IMR-90 (cell line): ENCODE data around the gene MAP1A. TPM values are rescaled to one million over a fixed set of nuclear protein-coding genes. Genes with fewer than 3 reads are reported as not detected.
A peak's percentile ranks its signal among the peaks of the same experiment; 100 is the strongest.

Experiments
- ATAC-seq: fragments of 200-7000 bp; cut with Tn5 transposase; 2 replicates; pipeline ENCODE4 v1.9.1; 2020; ENCODE audit warnings: low read depth, mild to moderate bottlenecking, moderate library complexity
- BruUV-seq: library from RNA; stranded (reverse); fragments of 400-500 nt; replicated peaks from 2 replicates; lab custom pipeline; 2021; lab: Mats Ljungman, UMichigan
- CTCF ChIA-PET: fragments of 300-600 bp; formaldehyde crosslinking; extraction: SDS; loops from one replicate; lab custom pipeline; 2021; ENCODE audit warnings: antibody characterized with exemption; lab: Yijun Ruan, JAX
- POLR2A ChIA-PET: fragments of 300-600 bp; sonication (Branson Sonifier 250); formaldehyde crosslinking; loops from one replicate; lab custom pipeline; 2022; ENCODE audit warnings: antibody characterized with exemption; ENCODE audit not compliant: unreplicated experiment; lab: Charles Lee
- DNase-seq: peaks from one replicate; pipeline ENCODE4 v3.0.0; 2013
- H2AFZ ChIP-seq: replicated peaks from 2 replicates; pipeline ENCODE3; 2013; ENCODE audit warnings: low read length, mild to moderate bottlenecking; ENCODE audit not compliant: poor library complexity
- H2AK5ac ChIP-seq: 2 replicates; pipeline ENCODE4 v1.6.1; 2013; ENCODE audit warnings: low read depth, low read length, inconsistent platforms
- H2AK9ac ChIP-seq: replicated peaks from 2 replicates; pipeline ENCODE3; 2013; ENCODE audit warnings: mild to moderate bottlenecking, low read depth, low read length, moderate library complexity; ENCODE audit not compliant: poor library complexity
- H2BK120ac ChIP-seq: 2 replicates; pipeline ENCODE4 v1.6.1; 2013; ENCODE audit warnings: low read depth, low read length, inconsistent platforms
- H2BK15ac ChIP-seq: 3 replicates; pipeline ENCODE4 v1.6.1; 2013; ENCODE audit warnings: low read depth, low read length, inconsistent platforms
- H2BK20ac ChIP-seq: 2 replicates; pipeline ENCODE4 v1.6.1; 2013; ENCODE audit warnings: low read depth, mild to moderate bottlenecking, inconsistent platforms, low read length, moderate library complexity
- H2BK5ac ChIP-seq: 2 replicates; pipeline ENCODE4 v1.6.1; 2013; ENCODE audit warnings: mild to moderate bottlenecking, low read depth, low read length, inconsistent platforms; ENCODE audit not compliant: poor library complexity, severe bottlenecking
- H3K14ac ChIP-seq: replicated peaks from 2 replicates; pipeline ENCODE4 v1.6.1; 2013; ENCODE audit warnings: low read depth, low read length, inconsistent platforms
- H3K18ac ChIP-seq: 2 replicates; pipeline ENCODE4 v1.6.1; 2013; ENCODE audit warnings: low read depth, low read length, control low read depth
- H3K23ac ChIP-seq: 2 replicates; pipeline ENCODE4 v1.6.1; 2013; ENCODE audit warnings: low read depth, low read length, inconsistent platforms
- H3K27ac ChIP-seq: 2 replicates; pipeline ENCODE4 v1.5.1; 2013; ENCODE audit warnings: mild to moderate bottlenecking, control low read depth, low read length; ENCODE audit not compliant: insufficient read depth
- H3K27me3 ChIP-seq: 2 replicates; pipeline ENCODE4 v1.6.1; 2013; ENCODE audit warnings: low read length; ENCODE audit not compliant: control insufficient read depth, insufficient read depth
- H3K36me3 ChIP-seq: 2 replicates; pipeline ENCODE4 v1.6.1; 2013; ENCODE audit warnings: low read length, mixed read lengths; ENCODE audit not compliant: control insufficient read depth, insufficient read depth
- H3K4ac ChIP-seq: 2 replicates; pipeline ENCODE4 v1.6.1; 2013; ENCODE audit warnings: low read depth, low read length, inconsistent platforms
- H3K4me1 ChIP-seq: 2 replicates; pipeline ENCODE4 v1.6.1; 2013; ENCODE audit warnings: low read length, mixed read lengths; ENCODE audit not compliant: control insufficient read depth, insufficient read depth
- H3K4me2 ChIP-seq: 2 replicates; pipeline ENCODE4 v1.6.1; 2013; ENCODE audit warnings: low read depth, mild to moderate bottlenecking, control low read depth, low read length, moderate library complexity
- H3K4me3 ChIP-seq: 2 replicates; pipeline ENCODE4 v1.5.1; 2013; ENCODE audit warnings: low read depth, mild to moderate bottlenecking, control low read depth, low read length, moderate library complexity; ENCODE audit not compliant: insufficient read depth
- H3K56ac ChIP-seq: 2 replicates; pipeline ENCODE4 v1.6.1; 2013; ENCODE audit warnings: low read length, inconsistent platforms; ENCODE audit not compliant: insufficient read depth; ENCODE audit errors: extremely low read depth
- H3K79me1 ChIP-seq, 2 experiments: 2 replicates each; pipeline ENCODE4 v1.6.1; 2013; ENCODE audit warnings: low read length in 2 of 2, inconsistent platforms in 1 of 2, low read depth in 1 of 2
- H3K9ac ChIP-seq: 2 replicates; pipeline ENCODE4 v1.6.1; 2013; ENCODE audit warnings: low read depth, low read length, control low read depth
- H3K9me1 ChIP-seq: 2 replicates; pipeline ENCODE4 v1.6.1; 2013; ENCODE audit warnings: low read length, inconsistent platforms; ENCODE audit not compliant: insufficient read depth
- H3K9me3 ChIP-seq: 2 replicates; pipeline ENCODE4 v1.6.1; 2013; ENCODE audit warnings: low read length; ENCODE audit not compliant: control insufficient read depth, insufficient read depth
- H4K20me1 ChIP-seq: 2 replicates; pipeline ENCODE4 v1.6.1; 2013; ENCODE audit warnings: low read length, inconsistent platforms; ENCODE audit not compliant: insufficient read depth
- H4K5ac ChIP-seq: 2 replicates; pipeline ENCODE4 v1.6.1; 2013; ENCODE audit warnings: mild to moderate bottlenecking, low read depth, low read length, control low read depth
- H4K8ac ChIP-seq, 2 experiments: 2 replicates each; pipeline ENCODE4 v1.6.1; 2013; ENCODE audit warnings: low read depth in 2 of 2, low read length in 2 of 2, control low read depth in 1 of 2, inconsistent platforms in 1 of 2
- H4K91ac ChIP-seq: 2 replicates; pipeline ENCODE4 v1.6.1; 2013; ENCODE audit warnings: low read depth, low read length, inconsistent platforms; ENCODE audit not compliant: insufficient read depth
- CEBPB ChIP-seq: IDR thresholded peaks from 2 replicates; pipeline ENCODE4 v1.6.1; 2012; ENCODE audit warnings: low read depth, low read length, improper control_type of control experiment
- CHD1 ChIP-seq: IDR thresholded peaks from 2 replicates; pipeline ENCODE4 v1.6.1; 2012; ENCODE audit warnings: low read depth, low read length, improper control_type of control experiment
- FOS ChIP-seq: fragments of 150-350 bp; IDR thresholded peaks from 2 replicates; pipeline ENCODE4 v1.6.1; 2016; ENCODE audit warnings: low read depth, low read length
- MAFK ChIP-seq: IDR thresholded peaks from 2 replicates; pipeline ENCODE4 v1.6.1; 2012; ENCODE audit warnings: low read depth, low read length, improper control_type of control experiment
- MAZ ChIP-seq: IDR thresholded peaks from 2 replicates; pipeline ENCODE4 v1.6.1; 2012; ENCODE audit warnings: low read depth, mild to moderate bottlenecking, low read length, improper control_type of control experiment, moderate library complexity, borderline replicate concordance
- MXI1 ChIP-seq: IDR thresholded peaks from 2 replicates; pipeline ENCODE4 v1.6.1; 2012; ENCODE audit warnings: low read depth, mild to moderate bottlenecking, low read length, moderate library complexity, borderline replicate concordance
- RAD21 ChIP-seq: IDR thresholded peaks from 2 replicates; pipeline ENCODE4 v1.6.1; 2012; ENCODE audit warnings: low read length, improper control_type of control experiment
- RCOR1 ChIP-seq: IDR thresholded peaks from 2 replicates; pipeline ENCODE4 v1.6.1; 2012; ENCODE audit warnings: mild to moderate bottlenecking, low read length, improper control_type of control experiment; ENCODE audit not compliant: insufficient replicate concordance
- RFX5 ChIP-seq: IDR thresholded peaks from 2 replicates; pipeline ENCODE4 v1.8.0; 2012; ENCODE audit warnings: low read depth, mild to moderate bottlenecking, low read length, moderate library complexity
- SMC3 ChIP-seq: fragments of 150-350 bp; IDR thresholded peaks from 2 replicates; pipeline ENCODE4 v1.6.1; 2016; ENCODE audit warnings: low read depth, mild to moderate bottlenecking, antibody characterized with exemption, low read length, moderate library complexity
- USF2 ChIP-seq: fragments of 150-350 bp; IDR thresholded peaks from 2 replicates; pipeline ENCODE4 v1.6.1; 2017; ENCODE audit warnings: mild to moderate bottlenecking, antibody characterized with exemption, low read length, low read depth
- WGBS, 2 experiments: methylation state at CpG; one replicate each; pipeline versions ENCODE4 v1.1.5 to v1.1.7; 2013; ENCODE audit warnings: missing lambda C conversion rate in 2 of 2; ENCODE audit not compliant: insufficient read length in 1 of 2; ENCODE audit errors: extremely low coverage in 2 of 2; 5-methylcytosine and 5-hydroxymethylcytosine counted together
- dilution Hi-C: fragments of 300-500 bp; cut with HindIII; formaldehyde crosslinking; loops from one replicate; pipeline ENCODE4 v1.14.3; 2018; ENCODE audit warnings: low sequenced_read_pairs; ENCODE audit not compliant: unreplicated experiment
- in situ Hi-C: fragments of 300-500 bp; cut with MboI; formaldehyde crosslinking; loops from 3 replicates; pipeline ENCODE4 v1.14.3; 2019; ENCODE audit warnings: low sequenced_read_pairs, inconsistent platforms, mixed read lengths
- intact Hi-C: fragments of 100-400 bp; cut with micrococcal nuclease; formaldehyde crosslinking; loops from 2 replicates; pipeline ENCODE4 v1.10.0; 2022
- polyA plus RNA-seq, 3 experiments: library from polyadenylated mRNA; depleted of rRNA; stranded (reverse); fragments of >200 nt; gene quantifications; 2 replicates each; pipeline ENCODE4 v1.2.3, GENCODE V29; 2012; ENCODE audit warnings: low replicate concordance in 1 of 3
- total RNA-seq: library from RNA; depleted of rRNA; stranded (reverse); fragments of >200 nt; gene quantifications from 2 replicates; pipeline ENCODE4 v1.2.3, GENCODE V29; 2012
- TF ChIP-seq, protein P1 (sequence below): fragments of 150-350 bp; IDR thresholded peaks from 2 replicates; pipeline ENCODE4 v1.6.1; 2016; ENCODE audit warnings: low read depth, mild to moderate bottlenecking, low read length, moderate library complexity, borderline replicate concordance
- TF ChIP-seq, protein P2 (sequence below): conservative IDR thresholded peaks from 2 replicates; pipeline ENCODE4 v1.5.1; 2012; ENCODE audit warnings: mild to moderate bottlenecking, low read depth, low read length, improper control_type of control experiment

Gene MAP1A
- total and polyA plus RNA-seq, 2 of the 4 experiments (the other 2 are of a cell fraction), result 28.7 to 48.2 TPM

DNA sequence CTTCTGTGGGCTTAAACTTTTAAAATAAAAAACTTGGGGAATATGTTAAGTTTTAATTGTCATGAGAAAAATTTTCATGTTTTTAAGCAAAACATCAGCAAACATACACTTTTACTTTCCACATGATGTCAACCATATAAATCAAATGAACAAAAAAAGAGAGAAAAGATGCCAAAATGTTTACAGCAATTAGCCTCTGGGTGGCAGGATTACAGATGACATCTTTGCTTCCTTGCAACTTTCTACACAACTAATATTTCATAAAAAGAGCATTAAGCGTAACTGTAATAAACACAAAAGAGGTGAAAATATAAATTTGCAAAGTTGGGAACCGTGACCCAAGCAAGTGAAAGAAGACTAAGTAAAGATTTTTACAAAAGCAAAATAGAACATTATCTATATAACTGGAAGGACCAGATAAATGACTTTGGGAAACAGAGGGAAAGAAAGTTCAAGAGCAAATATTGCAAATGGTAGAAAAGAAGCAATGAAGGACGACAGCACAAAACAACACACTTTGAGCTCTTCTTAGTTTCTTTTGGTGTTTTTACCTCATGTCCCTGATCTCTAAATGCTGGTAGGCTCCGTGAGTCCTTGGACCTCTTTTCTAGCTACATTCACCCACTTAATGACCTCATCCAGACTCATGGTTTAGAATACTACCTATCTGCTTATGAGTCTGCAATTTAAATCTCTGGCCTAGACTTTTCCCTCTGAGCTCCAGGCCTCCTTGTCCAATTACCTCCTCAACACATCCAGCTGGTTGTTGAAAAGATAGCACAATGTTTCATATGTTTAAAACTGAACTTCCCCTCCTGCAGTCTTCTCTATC, 33.9 kb upstream of the MAP1A start:
- Histone ChIP-seq H3K27me3 (no peaks in the 10 kb centered on the region), H3K27ac (no peak overlapping the region), H3K4me1 (no peaks in the 10 kb centered on the region), H2BK5ac (no peak overlapping the region), H3K23ac (no peak overlapping the region), H3K9ac (no peak overlapping the region), H3K9me1 (no peaks in the 10 kb centered on the region; the same call in 1 of the 2 replicates), H3K36me3 (peaks cover 47% of the 10 kb centered on the region), H3K18ac (no peak overlapping the region), H2BK15ac (no peak overlapping the region), H3K4me3 (no peak overlapping the region), H4K91ac (no peak overlapping the region), H3K4ac (no peak overlapping the region), H2AK5ac (no peak overlapping the region), H4K5ac (no peak overlapping the region), H3K79me1 (peaks cover 20 to 26% of the 10 kb centered on the region in 2 experiments), H4K20me1 (no peaks in the 10 kb centered on the region; the same call in 1 of the 2 replicates), H3K14ac (no peak overlapping the region), H3K56ac (no peak overlapping the region), H2BK120ac (no peak overlapping the region), H3K9me3 (no peaks in the 10 kb centered on the region), H2AK9ac (no peak overlapping the region), H4K8ac (no peak overlapping the region; a peak in 1 of 4 replicates), H3K4me2 (no peak overlapping the region), H2BK20ac (no peak overlapping the region), H2AFZ (no peak overlapping the region)
- DNase-seq, result no peak
- ATAC-seq, result no peak
- dilution Hi-C loops, result no loop called here
- 100% methylated on average over 2 of the region's 4 CpGs; no CpG with 5 or more reads in 1 of the 2 experiments for WGBS, 2 experiments
- intact Hi-C loops, result no loop called here
- TF ChIP-seq CEBPB (no peak), FOS (no peak), USF2 (no peak), MAFK (no peak), MXI1 (no peak), RCOR1 (no peak), RAD21 (peak; percentile 31), CHD1 (no peak), SMC3 (peak; percentile 25; the same call in 1 of the 2 replicates), MAZ (no peak), RFX5 (no peak)
- TF ChIP-seq, protein P1, sequence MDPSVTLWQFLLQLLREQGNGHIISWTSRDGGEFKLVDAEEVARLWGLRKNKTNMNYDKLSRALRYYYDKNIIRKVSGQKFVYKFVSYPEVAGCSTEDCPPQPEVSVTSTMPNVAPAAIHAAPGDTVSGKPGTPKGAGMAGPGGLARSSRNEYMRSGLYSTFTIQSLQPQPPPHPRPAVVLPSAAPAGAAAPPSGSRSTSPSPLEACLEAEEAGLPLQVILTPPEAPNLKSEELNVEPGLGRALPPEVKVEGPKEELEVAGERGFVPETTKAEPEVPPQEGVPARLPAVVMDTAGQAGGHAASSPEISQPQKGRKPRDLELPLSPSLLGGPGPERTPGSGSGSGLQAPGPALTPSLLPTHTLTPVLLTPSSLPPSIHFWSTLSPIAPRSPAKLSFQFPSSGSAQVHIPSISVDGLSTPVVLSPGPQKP, result no peak
- TF ChIP-seq, protein P2, sequence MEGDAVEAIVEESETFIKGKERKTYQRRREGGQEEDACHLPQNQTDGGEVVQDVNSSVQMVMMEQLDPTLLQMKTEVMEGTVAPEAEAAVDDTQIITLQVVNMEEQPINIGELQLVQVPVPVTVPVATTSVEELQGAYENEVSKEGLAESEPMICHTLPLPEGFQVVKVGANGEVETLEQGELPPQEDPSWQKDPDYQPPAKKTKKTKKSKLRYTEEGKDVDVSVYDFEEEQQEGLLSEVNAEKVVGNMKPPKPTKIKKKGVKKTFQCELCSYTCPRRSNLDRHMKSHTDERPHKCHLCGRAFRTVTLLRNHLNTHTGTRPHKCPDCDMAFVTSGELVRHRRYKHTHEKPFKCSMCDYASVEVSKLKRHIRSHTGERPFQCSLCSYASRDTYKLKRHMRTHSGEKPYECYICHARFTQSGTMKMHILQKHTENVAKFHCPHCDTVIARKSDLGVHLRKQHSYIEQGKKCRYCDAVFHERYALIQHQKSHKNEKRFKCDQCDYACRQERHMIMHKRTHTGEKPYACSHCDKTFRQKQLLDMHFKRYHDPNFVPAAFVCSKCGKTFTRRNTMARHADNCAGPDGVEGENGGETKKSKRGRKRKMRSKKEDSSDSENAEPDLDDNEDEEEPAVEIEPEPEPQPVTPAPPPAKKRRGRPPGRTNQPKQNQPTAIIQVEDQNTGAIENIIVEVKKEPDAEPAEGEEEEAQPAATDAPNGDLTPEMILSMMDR, result peak; percentile 33
- CTCF ChIA-PET, result no interaction called here
- POLR2A ChIA-PET, result no interaction called here
- BruUV-seq, result no TSS peak
- in situ Hi-C loops, result no loop called here
